HEK293 (cell line): ENCODE data around the gene SHROOM4.

Experiments used
- CTCF ChIA-PET: fragments of 350-600 bp; formaldehyde crosslinking; extraction: SDS; loops from one replicate; lab custom pipeline; 2021; ENCODE audit warnings: antibody characterized with exemption; lab: Yijun Ruan, JAX
- POLR2A ChIA-PET: fragments of 300-600 bp; formaldehyde crosslinking; extraction: SDS; loops from one replicate; lab custom pipeline; 2020; ENCODE audit warnings: antibody characterized with exemption, inconsistent platforms; lab: Yijun Ruan, JAX
- H3K27ac ChIP-seq: fragments of 200-500 bp; sonication (Bioruptor generic); 2 replicates; pipeline ENCODE4 v1.5.1; 2014; ENCODE audit warnings: low read depth, low read length, control low read depth, inconsistent platforms; ENCODE audit errors: extremely low read depth
- H3K36me3 ChIP-seq, 2 experiments: fragments of 200-500 bp in 1 of 2; sonication (Bioruptor generic) in 1 of 2; 1 replicate in 1 of 2; 2 replicates in 1 of 2; pipeline ENCODE4 v1.5.1; 2014 to 2017; ENCODE audit warnings: inconsistent platforms in 2 of 2, low read length in 2 of 2; ENCODE audit not compliant: control insufficient read depth in 2 of 2, insufficient read depth in 1 of 2
- H3K4me1 ChIP-seq: fragments of 200-500 bp; sonication (Bioruptor generic); 2 replicates; pipeline ENCODE4 v1.5.1; 2014; ENCODE audit warnings: mild to moderate bottlenecking, low read length, inconsistent platforms; ENCODE audit not compliant: control insufficient read depth, insufficient read depth
- H3K4me3 ChIP-seq: 2 replicates; pipeline ENCODE4 v1.5.1; 2011; ENCODE audit warnings: low read depth, mild to moderate bottlenecking, control low read depth, low read length, moderate library complexity
- H3K9me3 ChIP-seq: fragments of 200-500 bp; sonication (Bioruptor generic); 2 replicates; pipeline ENCODE4 v1.5.1; 2014; ENCODE audit warnings: low read depth, low read length, inconsistent platforms; ENCODE audit not compliant: control insufficient read depth, insufficient read depth
- FEZF1 ChIP-seq: fragments of 450-650 bp; formaldehyde crosslinking; IDR thresholded peaks from 2 replicates; pipeline ENCODE4 v1.5.1; 2016; ENCODE audit warnings: missing biosample characterization, missing genetic modification characterization
- KLF1 ChIP-seq: fragments of 450-650 bp; formaldehyde crosslinking; IDR thresholded peaks from 2 replicates; pipeline ENCODE4 v1.5.1; 2016; ENCODE audit warnings: missing biosample characterization, missing genetic modification characterization
- KLF10 ChIP-seq: fragments of 450-650 bp; IDR thresholded peaks from 2 replicates; pipeline ENCODE4 v1.5.1; 2018; ENCODE audit warnings: missing biosample characterization, mild to moderate bottlenecking, missing genetic modification characterization
- KLF7 ChIP-seq: fragments of 450-650 bp; formaldehyde crosslinking; IDR thresholded peaks from 2 replicates; pipeline ENCODE4 v1.5.1; 2016; ENCODE audit warnings: missing biosample characterization, missing genetic modification characterization, borderline replicate concordance
- OVOL3 ChIP-seq: fragments of 450-650 bp; formaldehyde crosslinking; IDR thresholded peaks from 2 replicates; pipeline ENCODE4 v1.5.1; 2016; ENCODE audit warnings: missing biosample characterization, missing genetic modification characterization
- REPIN1 ChIP-seq: fragments of 450-650 bp; formaldehyde crosslinking; IDR thresholded peaks from 2 replicates; pipeline ENCODE4 v1.5.1; 2017; ENCODE audit warnings: missing biosample characterization, missing genetic modification characterization, low read depth
- SCRT2 ChIP-seq: fragments of 450-650 bp; formaldehyde crosslinking; IDR thresholded peaks from 2 replicates; pipeline ENCODE4 v1.5.1; 2016; ENCODE audit warnings: missing biosample characterization, missing genetic modification characterization
- SP7 ChIP-seq: fragments of 450-650 bp; formaldehyde crosslinking; IDR thresholded peaks from 2 replicates; pipeline ENCODE4 v1.5.1; 2016; ENCODE audit warnings: missing biosample characterization, missing genetic modification characterization
- ZBTB10 ChIP-seq: fragments of 450-650 bp; formaldehyde crosslinking; IDR thresholded peaks from 2 replicates; pipeline ENCODE4 v1.5.1; 2016; ENCODE audit warnings: missing biosample characterization, missing genetic modification characterization
- ZBTB26 ChIP-seq: fragments of 450-650 bp; formaldehyde crosslinking; optimal IDR thresholded peaks from 2 replicates; pipeline ENCODE3; 2016; ENCODE audit warnings: missing biosample characterization, mild to moderate bottlenecking, missing genetic modification characterization
- ZIC2 ChIP-seq: fragments of 450-650 bp; formaldehyde crosslinking; IDR thresholded peaks from 2 replicates; pipeline ENCODE4 v1.5.1; 2016; ENCODE audit warnings: missing biosample characterization, missing genetic modification characterization
- ZNF157 ChIP-seq: fragments of 450-650 bp; formaldehyde crosslinking; IDR thresholded peaks from 2 replicates; pipeline ENCODE4 v1.5.1; 2016; ENCODE audit warnings: missing biosample characterization, missing genetic modification characterization
- ZNF175 ChIP-seq: fragments of 450-650 bp; formaldehyde crosslinking; IDR thresholded peaks from 2 replicates; pipeline ENCODE4 v1.5.1; 2016; ENCODE audit warnings: missing biosample characterization, missing genetic modification characterization
- ZNF354C ChIP-seq: fragments of 450-650 bp; formaldehyde crosslinking; IDR thresholded peaks from 2 replicates; pipeline ENCODE4 v1.5.1; 2016; ENCODE audit warnings: missing biosample characterization, missing genetic modification characterization, low read depth, borderline replicate concordance
- ZNF529 ChIP-seq: fragments of 450-650 bp; formaldehyde crosslinking; IDR thresholded peaks from 2 replicates; pipeline ENCODE4 v1.5.1; 2017; ENCODE audit warnings: missing genetic modification characterization, missing biosample characterization; ENCODE audit not compliant: insufficient replicate concordance
- ZNF530 ChIP-seq: fragments of 450-650 bp; formaldehyde crosslinking; IDR thresholded peaks from 2 replicates; pipeline ENCODE4 v1.5.1; 2016; ENCODE audit warnings: low read depth, missing biosample characterization, missing genetic modification characterization
- ZNF561 ChIP-seq: fragments of 450-650 bp; IDR thresholded peaks from 2 replicates; pipeline ENCODE4 v1.5.1; 2018; ENCODE audit warnings: missing biosample characterization, missing genetic modification characterization, borderline replicate concordance
- ZNF596 ChIP-seq: fragments of 450-650 bp; IDR thresholded peaks from 2 replicates; pipeline ENCODE4 v1.5.0; 2018; ENCODE audit warnings: missing biosample characterization, mild to moderate bottlenecking, missing genetic modification characterization, moderate library complexity
- ZNF76 ChIP-seq: fragments of 450-650 bp; formaldehyde crosslinking; IDR thresholded peaks from 2 replicates; pipeline ENCODE4; 2016; ENCODE audit warnings: low read depth, missing biosample characterization, missing genetic modification characterization, borderline replicate concordance
- TF ChIP-seq, protein P1 (sequence below): fragments of 450-650 bp; formaldehyde crosslinking; IDR thresholded peaks from 2 replicates; pipeline ENCODE4 v1.5.1; 2016; ENCODE audit warnings: missing biosample characterization, missing genetic modification characterization
- TF ChIP-seq, protein P2 (sequence below): fragments of 450-650 bp; formaldehyde crosslinking; IDR thresholded peaks from 2 replicates; pipeline ENCODE4 v1.5.1; 2016; ENCODE audit warnings: missing biosample characterization, missing genetic modification characterization

The SHROOM4 gene

GRCh38 chrX:50719614-50720013 lies 94.4 kb downstream of the SHROOM4 start:
- H3K36me3 ChIP-seq = no peaks in the 10 kb centered on the region
- TF ChIP-seq ZNF529 (tag by site-specific recombination) = no peak
- TF ChIP-seq ZIC2 (tag by site-specific recombination) = no peak
- no peak for TF ChIP-seq ZBTB10
- TF ChIP-seq, all 188 proteins: peak for 0
- no peak overlapping the region for H3K4me3 ChIP-seq
- no peak overlapping the region for H3K27ac ChIP-seq
- no peaks in the 10 kb centered on the region for H3K9me3 ChIP-seq
- H3K4me1 ChIP-seq = no peaks in the 10 kb centered on the region
- CTCF ChIA-PET = no interaction called here
- POLR2A ChIA-PET = no interaction called here

- H3K36me3 ChIP-seq = no peaks in the 10 kb centered on the region
- no peaks in the 10 kb centered on the region for H3K9me3 ChIP-seq
- H3K4me1 ChIP-seq = no peaks in the 10 kb centered on the region
- TF ChIP-seq SCRT2 (tag by site-specific recombination) (peak; percentile 36; the same call in 1 of the 2 replicates), ZNF354C (tag by site-specific recombination) (no peak), ZNF596 (tag by site-specific recombination) (no peak)
- no peak overlapping the region for H3K4me3 ChIP-seq
- no peak overlapping the region for H3K27ac ChIP-seq
- CTCF ChIA-PET = interaction anchor here (0.6 kb wide), 2 partner anchors 125 to 1109 kb away, joined by 3 to 5 read pairs; no protein-coding TSS in a partner anchor
- POLR2A ChIA-PET = no interaction called here
These were observed 95.2 kb downstream of the SHROOM4 start for GRCh38 chrX:50718776-50719175.

DNA sequence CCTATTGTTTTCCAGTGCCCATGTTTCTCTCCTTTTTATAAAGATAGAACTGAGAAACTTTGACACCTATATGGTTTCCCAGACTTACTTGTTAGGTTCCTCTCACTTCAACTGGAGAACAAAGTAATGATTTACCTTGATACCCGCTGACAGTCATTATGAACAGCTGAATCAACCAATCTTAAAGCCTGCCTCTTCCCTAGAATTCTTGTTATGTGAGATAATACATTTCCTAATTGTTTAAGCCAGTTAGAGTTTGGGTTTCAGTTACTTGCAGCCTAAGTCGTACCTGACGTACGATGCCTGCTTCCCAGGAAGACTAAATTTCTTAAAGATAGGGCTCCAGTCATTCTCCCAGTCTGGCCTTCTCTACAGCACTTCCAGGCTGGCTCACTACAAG lies 97.3 kb downstream of the SHROOM4 start:
- ChIA-PET POLR2A (no interaction called here), CTCF (no interaction called here)
- TF ChIP-seq ZNF561 = no peak
- TF ChIP-seq ZNF76 = no peak
- no peak for TF ChIP-seq ZBTB26
- TF ChIP-seq OVOL3 (tag by site-specific recombination) = no peak
- TF ChIP-seq ZNF157 (tag by site-specific recombination) = no peak
- TF ChIP-seq, protein P1, sequence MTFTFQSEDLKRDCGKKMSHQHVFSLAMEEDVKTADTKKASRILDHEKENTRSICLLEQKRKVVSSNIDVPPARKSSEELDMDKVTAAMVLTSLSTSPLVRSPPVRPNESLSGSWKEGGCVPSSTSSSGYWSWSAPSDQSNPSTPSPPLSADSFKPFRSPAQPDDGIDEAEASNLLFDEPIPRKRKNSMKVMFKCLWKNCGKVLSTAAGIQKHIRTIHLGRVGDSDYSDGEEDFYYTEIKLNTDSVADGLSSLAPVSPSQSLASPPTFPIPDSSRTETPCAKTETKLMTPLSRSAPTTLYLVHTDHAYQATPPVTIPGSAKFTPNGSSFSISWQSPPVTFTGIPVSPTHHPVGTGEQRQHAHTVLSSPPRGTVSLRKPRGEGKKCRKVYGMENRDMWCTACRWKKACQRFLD (tag by site-specific recombination) = no peak
- no peak for TF ChIP-seq KLF7
- TF ChIP-seq FEZF1 (tag by site-specific recombination) = no peak
- Histone ChIP-seq H3K9me3 (no peaks in the 10 kb centered on the region), H3K36me3 (no peaks in the 10 kb centered on the region), H3K4me3 (no peak overlapping the region), H3K4me1 (no peaks in the 10 kb centered on the region), H3K27ac (no peak overlapping the region)

- Histone ChIP-seq H3K9me3 (no peaks in the 10 kb centered on the region), H3K27ac (no peak overlapping the region), H3K36me3 (no peaks in the 10 kb centered on the region), H3K4me1 (0 out of 2 replicates have a peak, but pooled peaks cover 2% of the 10 kb centered on the region), H3K4me3 (no peak overlapping the region)
- TF ChIP-seq OVOL3 (tag by site-specific recombination) (no peak), SP7 (tag by site-specific recombination) (no peak), ZNF530 (tag by site-specific recombination) (no peak), KLF10 (tag by site-specific recombination) (no peak), KLF1 (tag by site-specific recombination) (no peak), REPIN1 (tag by site-specific recombination) (no peak), ZNF175 (tag by site-specific recombination) (no peak)
- TF ChIP-seq, protein P2, sequence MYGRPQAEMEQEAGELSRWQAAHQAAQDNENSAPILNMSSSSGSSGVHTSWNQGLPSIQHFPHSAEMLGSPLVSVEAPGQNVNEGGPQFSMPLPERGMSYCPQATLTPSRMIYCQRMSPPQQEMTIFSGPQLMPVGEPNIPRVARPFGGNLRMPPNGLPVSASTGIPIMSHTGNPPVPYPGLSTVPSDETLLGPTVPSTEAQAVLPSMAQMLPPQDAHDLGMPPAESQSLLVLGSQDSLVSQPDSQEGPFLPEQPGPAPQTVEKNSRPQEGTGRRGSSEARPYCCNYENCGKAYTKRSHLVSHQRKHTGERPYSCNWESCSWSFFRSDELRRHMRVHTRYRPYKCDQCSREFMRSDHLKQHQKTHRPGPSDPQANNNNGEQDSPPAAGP (tag by site-specific recombination) = no peak
- TF ChIP-seq, protein P1 (tag by site-specific recombination) = no peak
- ChIA-PET POLR2A (no interaction called here), CTCF (interaction anchor here (1.3 kb wide), 1 partner anchor 21 kb away, joined by 5 read pairs; no protein-coding TSS in a partner anchor)
These were observed 101.2 kb downstream of the SHROOM4 start for GRCh38 chrX:50712777-50713176.
